NCI-H2107 (cell line): ENCODE measurements around the gene BCL2L2.

Experiments
- DNase-seq: peaks from one replicate; lab custom pipeline; 2025; lab: John Stamatoyannopoulos, UW

The BCL2L2 gene

GRCh38 chr14:23299986-23300686, 6.5 kb upstream of the BCL2L2 start:
- no peak for DNase-seq

DNA sequence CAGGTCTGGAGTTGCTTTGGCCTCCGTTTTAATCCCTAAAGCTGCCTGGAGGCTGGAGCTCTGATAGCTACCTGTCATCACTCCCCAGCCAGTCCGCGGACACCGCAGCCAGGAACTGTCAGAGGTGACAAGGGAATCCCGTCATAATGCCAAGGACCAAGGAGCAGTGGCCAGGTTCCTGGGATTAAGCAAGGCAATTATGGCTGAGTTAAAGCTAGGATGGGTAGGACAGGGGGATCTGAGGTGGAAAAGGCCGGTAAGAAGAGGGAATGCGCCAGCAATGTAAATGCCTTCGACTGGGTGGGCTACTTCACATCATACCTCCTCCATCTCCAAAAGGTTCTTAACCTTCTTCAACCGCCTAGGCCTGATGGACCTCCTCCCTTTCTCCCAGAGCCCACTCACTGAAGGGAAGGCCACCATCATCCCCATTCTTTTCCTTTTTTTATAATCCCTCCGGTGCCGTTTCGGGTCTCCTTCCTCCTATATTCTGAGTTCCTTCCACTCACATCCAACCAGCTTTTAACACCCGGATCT, 5.9 kb upstream of the BCL2L2 start:
- DNase-seq: no peak

DNA sequence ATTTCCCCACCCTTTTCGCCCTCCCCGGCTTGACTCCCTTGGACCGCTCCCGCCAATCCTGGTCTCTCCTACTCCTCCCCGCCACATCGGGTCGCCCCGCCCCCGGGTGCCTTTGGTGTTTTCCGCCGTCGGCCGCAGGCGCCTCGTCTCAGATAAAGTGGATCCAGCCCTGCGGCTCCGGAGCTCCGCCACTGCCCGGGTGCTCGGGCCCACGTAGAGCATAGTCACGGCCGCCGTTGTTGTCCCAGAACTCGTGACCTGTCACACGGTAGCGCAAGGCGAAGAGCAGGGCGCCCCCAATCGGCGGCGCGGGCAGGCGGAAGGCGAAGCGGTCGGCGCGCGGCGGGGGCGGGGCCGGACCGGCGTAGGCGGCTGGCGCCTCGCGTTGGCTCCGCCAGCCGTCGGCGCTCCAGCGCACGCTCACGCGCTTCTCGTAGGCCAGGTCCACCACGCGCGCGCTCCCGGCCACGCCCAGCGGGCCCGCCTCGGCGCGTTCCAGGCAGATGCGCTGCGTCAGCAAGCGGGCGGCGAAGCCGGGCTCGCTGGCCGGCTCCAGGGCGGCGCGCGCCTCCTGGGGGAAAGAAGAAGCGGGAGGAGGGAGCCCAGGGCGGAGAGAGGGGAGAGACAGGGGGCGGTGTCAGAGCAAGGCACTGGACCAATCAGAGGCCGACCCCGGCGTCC, 5.2 kb upstream of the BCL2L2 start:
- DNase-seq: peak; percentile 100

GRCh38 chr14:23301969-23302289, 4.7 kb upstream of the BCL2L2 start:
- no peak for DNase-seq

DNA sequence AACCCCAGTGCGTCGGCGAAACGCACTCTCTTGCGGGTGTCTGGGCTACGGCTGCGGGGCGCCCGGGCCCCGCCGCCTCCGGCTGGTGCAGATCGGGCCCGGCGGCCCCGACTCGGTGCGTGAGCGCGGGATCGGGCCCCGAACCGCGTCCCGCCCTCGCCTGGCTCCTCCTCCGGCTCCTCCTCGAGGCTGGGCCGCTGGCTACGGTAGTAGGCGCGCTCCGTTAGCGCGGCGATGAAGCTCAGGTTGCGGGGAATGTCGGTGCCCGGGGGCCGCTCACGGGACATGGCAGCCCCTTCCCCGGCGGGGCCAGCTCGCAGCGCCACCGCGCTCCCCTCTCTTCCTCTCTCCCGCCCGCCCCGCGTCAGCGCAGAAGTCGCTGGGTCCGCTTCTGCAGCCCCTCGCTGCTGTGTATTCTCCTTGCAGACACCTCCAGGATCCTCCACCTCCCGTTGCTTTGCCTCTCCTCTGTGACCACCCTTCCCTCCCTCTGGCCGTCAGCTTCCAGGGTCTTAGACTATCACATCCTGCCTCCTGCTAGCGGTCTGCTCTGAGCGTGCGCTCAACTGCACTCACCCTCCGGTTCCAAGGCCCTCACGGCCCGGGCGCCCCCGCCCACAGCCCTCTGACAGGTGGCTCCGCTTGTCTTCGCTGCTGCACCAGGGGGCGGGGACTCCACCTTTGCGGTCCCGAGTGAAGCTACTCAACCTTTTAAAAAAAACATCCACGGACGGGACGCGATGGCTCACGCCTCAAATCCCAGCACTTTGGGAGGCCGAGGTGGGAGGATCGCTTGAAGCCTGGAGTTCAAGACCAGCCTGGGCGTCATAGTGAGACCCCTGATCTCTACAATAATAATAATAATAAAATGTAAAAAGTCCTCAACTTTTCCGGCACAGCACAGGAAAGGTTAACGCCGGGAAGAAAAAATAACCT, 4.1 kb upstream of the BCL2L2 start, which contains the start of gene PPP1R3E:
TSS of gene PPP1R3E (minus strand) at position 570 of the 936 bp plus-strand sequence. CDS start at position 287, 283 bp downstream.
- DNase-seq: peak; percentile 71

DNA sequence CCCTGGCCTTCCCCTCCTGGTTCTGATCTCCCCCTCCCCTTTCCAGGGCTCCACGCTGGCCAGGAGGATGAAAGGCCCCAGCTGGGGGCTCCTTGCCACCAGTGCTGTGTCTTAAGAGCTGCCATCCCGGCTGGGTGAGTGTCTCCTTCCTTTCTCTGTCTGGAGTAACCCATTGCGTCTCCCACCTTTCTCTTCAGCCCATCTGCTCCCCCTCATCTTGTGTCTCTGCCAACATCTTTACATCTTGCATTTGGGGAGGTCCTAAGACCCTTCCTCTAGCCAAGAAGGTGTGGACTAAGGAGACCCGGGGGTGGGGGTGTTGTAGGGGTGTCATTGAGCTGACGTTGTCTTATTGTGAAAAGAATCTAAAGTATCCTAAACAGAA, 505 bp downstream of the BCL2L2 start:
- no peak for DNase-seq

DNA sequence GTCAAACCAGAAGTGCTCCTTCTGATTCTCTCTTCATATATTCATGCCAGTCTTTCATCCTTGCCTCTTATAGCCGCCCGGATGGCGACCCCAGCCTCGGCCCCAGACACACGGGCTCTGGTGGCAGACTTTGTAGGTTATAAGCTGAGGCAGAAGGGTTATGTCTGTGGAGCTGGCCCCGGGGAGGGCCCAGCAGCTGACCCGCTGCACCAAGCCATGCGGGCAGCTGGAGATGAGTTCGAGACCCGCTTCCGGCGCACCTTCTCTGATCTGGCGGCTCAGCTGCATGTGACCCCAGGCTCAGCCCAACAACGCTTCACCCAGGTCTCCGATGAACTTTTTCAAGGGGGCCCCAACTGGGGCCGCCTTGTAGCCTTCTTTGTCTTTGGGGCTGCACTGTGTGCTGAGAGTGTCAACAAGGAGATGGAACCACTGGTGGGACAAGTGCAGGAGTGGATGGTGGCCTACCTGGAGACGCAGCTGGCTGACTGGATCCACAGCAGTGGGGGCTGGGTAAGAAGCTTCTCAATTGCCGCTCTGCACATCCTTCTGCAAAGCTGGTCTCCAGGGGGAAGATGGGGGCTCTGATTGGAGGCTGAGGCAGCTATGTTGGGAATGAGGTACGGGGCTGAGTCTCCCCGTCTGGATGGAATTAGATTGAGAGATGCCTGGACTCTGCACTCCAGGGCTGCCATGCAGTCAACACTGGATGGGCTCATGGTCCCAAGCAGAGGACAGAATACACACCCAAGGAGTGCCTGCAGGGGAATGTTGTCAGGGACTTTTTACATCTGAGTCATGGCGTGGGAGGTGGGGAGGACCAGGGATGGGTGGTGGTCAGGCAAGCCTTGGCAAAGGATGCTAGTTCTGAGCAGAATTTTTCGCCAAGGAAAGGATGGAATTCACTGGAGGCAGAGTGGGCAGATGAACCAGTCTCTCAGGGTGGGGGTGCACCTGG, 1.3 kb downstream of the BCL2L2 start:
- DNase-seq: no peak

- no peak for DNase-seq
Measured at GRCh38 chr14:23308721-23309445, 2.2 kb downstream of the BCL2L2 start.

- no peak for DNase-seq
Measured at GRCh38 chr14:23310546-23310945, 3.9 kb downstream of the BCL2L2 start.

- DNase-seq: no peak
Measured at GRCh38 chr14:23316300-23316699, 9.7 kb downstream of the BCL2L2 start.

GRCh38 chr14:23319746-23320583, 13.3 kb downstream of the BCL2L2 start:
- no peak for DNase-seq

- peak; percentile 100 for DNase-seq
Measured at GRCh38 chr14:23320584-23321571, 14.2 kb downstream of the BCL2L2 start, which contains the start of gene PABPN1. PABPN1 (plus strand) TSS chr14:23321457; CDS start chr14:23321470, 13 bp downstream.

DNA sequence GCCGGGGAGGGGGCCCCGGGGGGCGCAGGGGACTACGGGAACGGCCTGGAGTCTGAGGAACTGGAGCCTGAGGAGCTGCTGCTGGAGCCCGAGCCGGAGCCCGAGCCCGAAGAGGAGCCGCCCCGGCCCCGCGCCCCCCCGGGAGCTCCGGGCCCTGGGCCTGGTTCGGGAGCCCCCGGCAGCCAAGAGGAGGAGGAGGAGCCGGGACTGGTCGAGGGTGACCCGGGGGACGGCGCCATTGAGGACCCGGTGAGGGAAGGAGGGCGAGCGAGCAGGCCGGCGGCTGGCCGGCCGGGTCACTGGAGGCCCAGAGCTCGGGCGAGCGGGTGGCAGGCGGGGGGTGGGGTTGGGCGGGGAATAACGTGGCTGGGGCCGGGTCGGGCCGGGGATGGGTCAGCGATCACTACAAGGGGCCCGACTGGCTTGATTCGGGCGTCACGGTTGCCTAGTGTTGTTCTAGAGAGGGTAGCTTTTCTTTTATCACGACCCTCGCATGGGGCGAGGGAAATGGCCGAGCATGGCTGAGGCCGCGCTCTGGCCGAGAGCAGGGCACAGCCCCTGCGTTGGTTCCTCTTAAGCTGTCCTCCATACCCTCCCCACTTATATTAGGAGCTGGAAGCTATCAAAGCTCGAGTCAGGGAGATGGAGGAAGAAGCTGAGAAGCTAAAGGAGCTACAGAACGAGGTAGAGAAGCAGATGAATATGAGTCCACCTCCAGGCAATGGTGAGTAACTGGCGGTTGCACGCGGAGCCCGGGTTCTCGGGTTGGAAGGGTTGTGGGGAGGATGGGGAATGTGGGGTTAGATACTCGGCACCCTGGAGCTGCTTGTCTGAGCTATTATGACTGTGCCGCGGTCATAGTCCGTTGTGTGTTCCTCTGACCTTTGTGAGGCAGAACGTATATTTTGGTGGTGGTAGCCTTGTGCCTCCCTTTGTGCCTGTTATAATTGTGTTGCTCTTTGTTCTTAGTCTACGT, 15.2 kb downstream of the BCL2L2 start:
- DNase-seq: peak; percentile 24

DNA sequence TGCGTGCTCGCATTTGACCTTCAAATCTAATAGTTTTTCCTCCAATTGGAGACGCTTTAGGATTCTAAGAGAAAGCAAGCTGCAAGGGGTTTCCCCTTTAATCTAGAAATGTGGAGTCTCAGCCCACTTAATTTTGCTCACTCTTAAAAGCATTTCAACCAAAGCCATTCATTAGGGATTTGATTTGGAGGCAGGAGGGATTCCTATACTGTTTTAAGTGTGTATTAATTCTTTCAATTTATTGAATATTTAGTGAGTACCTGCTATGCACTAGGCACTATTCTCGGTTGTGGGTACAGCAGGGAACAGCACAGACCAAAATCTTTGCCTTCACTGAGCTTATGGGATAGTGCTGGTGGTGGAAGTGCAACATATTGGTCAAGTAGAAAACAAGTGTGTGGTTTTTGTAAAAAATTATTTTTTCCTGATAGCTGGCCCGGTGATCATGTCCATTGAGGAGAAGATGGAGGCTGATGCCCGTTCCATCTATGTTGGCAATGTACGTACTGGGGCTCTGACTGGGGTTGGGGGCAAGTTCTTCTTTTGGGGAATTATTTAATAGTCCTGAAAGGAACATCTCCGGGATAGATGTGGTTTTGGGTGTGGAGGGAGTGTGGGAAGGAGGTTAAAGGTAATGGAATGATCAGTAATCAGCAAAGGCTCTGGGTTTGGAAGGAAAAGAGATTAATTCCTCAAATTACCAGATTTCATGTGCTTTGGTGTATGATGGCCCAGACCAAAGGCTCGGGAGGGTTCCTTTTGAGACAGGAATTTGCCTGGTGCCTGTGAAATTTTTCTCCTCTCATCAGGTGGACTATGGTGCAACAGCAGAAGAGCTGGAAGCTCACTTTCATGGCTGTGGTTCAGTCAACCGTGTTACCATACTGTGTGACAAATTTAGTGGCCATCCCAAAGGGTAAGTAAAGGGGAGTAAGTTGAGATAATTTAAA, 16.2 kb downstream of the BCL2L2 start:
- no peak for DNase-seq

DNA sequence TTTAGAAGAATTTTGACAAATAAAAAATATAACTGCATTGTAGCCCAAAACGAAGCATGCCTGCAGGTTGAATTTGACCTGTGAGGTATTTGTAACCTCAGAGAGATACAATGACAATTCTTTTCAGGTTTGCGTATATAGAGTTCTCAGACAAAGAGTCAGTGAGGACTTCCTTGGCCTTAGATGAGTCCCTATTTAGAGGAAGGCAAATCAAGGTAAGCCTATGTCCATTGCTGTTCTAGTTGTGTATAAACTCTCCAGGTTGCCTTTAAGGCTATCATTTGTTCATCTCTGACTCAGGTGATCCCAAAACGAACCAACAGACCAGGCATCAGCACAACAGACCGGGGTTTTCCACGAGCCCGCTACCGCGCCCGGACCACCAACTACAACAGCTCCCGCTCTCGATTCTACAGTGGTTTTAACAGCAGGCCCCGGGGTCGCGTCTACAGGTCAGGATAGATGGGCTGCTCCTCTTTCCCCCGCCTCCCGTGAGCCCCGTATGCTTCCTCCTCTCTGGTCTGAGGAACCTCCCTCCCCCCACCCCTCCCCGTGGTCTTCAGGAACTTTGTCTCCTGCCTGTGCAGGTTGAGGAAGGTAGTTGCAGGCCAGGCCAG, 17.3 kb downstream of the BCL2L2 start:
- no peak for DNase-seq
